Nephron progenitor cell (in vitro differentiated cells): Measurements from ENCODE around the gene TRIM59.

Source experiments
- DNase-seq: peaks from one replicate; pipeline ENCODE4 v3.0.0; 2021
- H3K27ac Mint-ChIP-seq: 2 replicates; pipeline ENCODE4 v1.8.0; 2021; ENCODE audit warnings: mild to moderate bottlenecking, moderate library complexity, mixed read lengths
- H3K27me3 Mint-ChIP-seq: 2 replicates; pipeline ENCODE4 v1.8.0; 2021; ENCODE audit warnings: mild to moderate bottlenecking, low read depth, mixed read lengths; ENCODE audit not compliant: poor library complexity
- H3K36me3 Mint-ChIP-seq: 2 replicates; pipeline ENCODE4 v1.8.0; 2021; ENCODE audit warnings: low read depth, mixed read lengths
- H3K4me1 Mint-ChIP-seq: 2 replicates; pipeline ENCODE4 v1.8.0; 2021; ENCODE audit warnings: mixed read lengths
- H3K4me3 Mint-ChIP-seq: 2 replicates; pipeline ENCODE4 v1.8.0; 2021; ENCODE audit warnings: mild to moderate bottlenecking, moderate library complexity, mixed read lengths
- H3K9me3 Mint-ChIP-seq: 2 replicates; pipeline ENCODE4 v1.8.0; 2021; ENCODE audit warnings: mild to moderate bottlenecking, moderate library complexity, mixed read lengths
- CTCF ChIP-seq: fragments of 200-600 bp; sonication (generic); IDR thresholded peaks from 2 replicates; pipeline ENCODE4 v1.5.0; 2021; ENCODE audit warnings: antibody characterized with exemption

Gene TRIM59

GRCh38 chr3:160435747-160436146 lies 13.8 kb downstream of the TRIM59 start:
- Mint-ChIP-seq H3K27ac (no peak overlapping the region), H3K27me3 (no peaks in the 10 kb centered on the region), H3K9me3 (peaks cover 9% of the 10 kb centered on the region), H3K4me3 (no peak overlapping the region), H3K4me1 (no peaks in the 10 kb centered on the region), H3K36me3 (peaks cover 83% of the 10 kb centered on the region)
- DNase-seq = no peak
- TF ChIP-seq CTCF = no peak

- TF ChIP-seq CTCF = no peak
- H3K4me1 Mint-ChIP-seq = no peaks in the 10 kb centered on the region
- no peaks in the 10 kb centered on the region for H3K27me3 Mint-ChIP-seq
- DNase-seq = no peak
- H3K9me3 Mint-ChIP-seq = peaks cover 5% of the 10 kb centered on the region
- peak overlapping the region; percentile 83 for H3K27ac Mint-ChIP-seq
- peaks cover 83% of the 10 kb centered on the region for H3K36me3 Mint-ChIP-seq
- H3K4me3 Mint-ChIP-seq = no peak overlapping the region
Measured at GRCh38 chr3:160435095-160435494, 14.5 kb downstream of the TRIM59 start.

GRCh38 chr3:160434071-160434470 lies 15.5 kb downstream of the TRIM59 start:
- no peak for TF ChIP-seq CTCF
- Mint-ChIP-seq H3K9me3 (no peaks in the 10 kb centered on the region), H3K27ac (no peak overlapping the region), H3K4me1 (no peaks in the 10 kb centered on the region), H3K36me3 (peaks cover 80% of the 10 kb centered on the region), H3K27me3 (no peaks in the 10 kb centered on the region), H3K4me3 (no peak overlapping the region)
- DNase-seq = no peak

GRCh38 chr3:160427832-160428424 lies 21.7 kb downstream of the TRIM59 start:
- Mint-ChIP-seq H3K4me3 (no peak overlapping the region), H3K27me3 (no peaks in the 10 kb centered on the region), H3K9me3 (no peaks in the 10 kb centered on the region), H3K27ac (no peak overlapping the region), H3K36me3 (peaks cover 85% of the 10 kb centered on the region), H3K4me1 (no peaks in the 10 kb centered on the region)
- no peak for DNase-seq
- no peak for TF ChIP-seq CTCF

- TF ChIP-seq CTCF = no peak
- H3K36me3 Mint-ChIP-seq = peaks cover 94% of the 10 kb centered on the region
- H3K27me3 Mint-ChIP-seq = no peaks in the 10 kb centered on the region
- no peak overlapping the region for H3K4me3 Mint-ChIP-seq
- no peaks in the 10 kb centered on the region for H3K9me3 Mint-ChIP-seq
- no peak overlapping the region for H3K27ac Mint-ChIP-seq
- no peaks in the 10 kb centered on the region for H3K4me1 Mint-ChIP-seq
- DNase-seq = no peak
Measured at GRCh38 chr3:160417311-160417710, 32.3 kb downstream of the TRIM59 start.

- Mint-ChIP-seq H3K27me3 (no peaks in the 10 kb centered on the region), H3K36me3 (peaks cover 74% of the 10 kb centered on the region), H3K4me1 (no peaks in the 10 kb centered on the region), H3K4me3 (no peak overlapping the region), H3K27ac (no peak overlapping the region), H3K9me3 (no peaks in the 10 kb centered on the region)
- peak; percentile 87 for TF ChIP-seq CTCF
- DNase-seq = peak; percentile 73
Measured at GRCh38 chr3:160413613-160414248, 35.9 kb downstream of the TRIM59 start.
